HUDEP-2 (cell line): Measurements from ENCODE around the gene ADGRB3.
"Not testable (repeated sequence)": the region's sequence is repeated elsewhere in the genome, so short reads cannot be mapped to it uniquely, and the experiment has no call there.

Source experiments
- DNase-seq, 76 experiments: peaks; one replicate each; lab custom pipeline; 2025; ENCODE audit not compliant: unreplicated experiment in 76 of 76; lab: John Stamatoyannopoulos, UW

The ADGRB3 gene

GRCh38 chr6:69386426-69386825 is 751.3 kb downstream of the ADGRB3 start:
- no peak for DNase-seq

- DNase-seq = no peak
Measured at GRCh38 chr6:69390125-69390524, 755.0 kb downstream of the ADGRB3 start.

DNA sequence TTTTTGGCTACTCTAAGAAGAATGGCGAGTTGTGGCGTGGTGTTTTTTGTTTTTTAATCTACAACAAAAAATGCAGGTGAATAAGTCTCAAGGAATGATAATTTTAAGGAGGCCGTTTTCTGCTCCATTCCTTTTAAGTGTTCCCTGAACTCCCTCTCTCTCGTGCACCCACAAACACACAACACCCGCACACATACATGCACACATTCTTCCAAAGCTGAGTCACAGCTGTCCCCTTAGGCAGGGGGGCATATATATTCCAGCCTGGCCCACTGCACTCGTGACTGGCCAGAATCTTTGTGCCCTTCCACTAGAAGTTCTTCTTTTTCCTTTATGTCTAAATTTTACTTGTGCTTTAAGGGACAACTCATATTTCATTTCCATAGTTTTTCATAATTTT is 756.0 kb downstream of the ADGRB3 start:
- no peak for DNase-seq

- no peak for DNase-seq
Measured at GRCh38 chr6:69392745-69393144, 757.7 kb downstream of the ADGRB3 start.

- DNase-seq = no peak
Measured at GRCh38 chr6:69398311-69398710, 763.2 kb downstream of the ADGRB3 start.

DNA sequence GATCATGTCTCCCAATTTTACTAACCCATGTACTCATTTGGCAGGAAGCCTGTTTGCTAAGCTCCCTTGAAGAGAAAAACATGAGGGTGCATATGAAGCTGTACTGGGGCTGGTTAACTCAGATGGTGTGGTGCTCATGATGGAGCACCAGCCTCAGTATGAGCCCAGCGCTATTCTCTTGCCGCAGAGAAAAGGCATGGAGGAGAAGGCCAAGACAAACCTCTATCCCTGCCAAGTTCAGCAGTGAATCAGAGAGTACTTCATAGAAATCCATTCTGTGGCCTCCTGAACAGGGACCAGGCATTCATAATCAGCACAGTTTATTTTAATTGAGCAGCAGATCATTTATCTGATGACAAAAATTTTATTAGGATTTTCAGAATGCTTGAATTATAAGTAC is 763.6 kb downstream of the ADGRB3 start:
- DNase-seq = no peak

DNA sequence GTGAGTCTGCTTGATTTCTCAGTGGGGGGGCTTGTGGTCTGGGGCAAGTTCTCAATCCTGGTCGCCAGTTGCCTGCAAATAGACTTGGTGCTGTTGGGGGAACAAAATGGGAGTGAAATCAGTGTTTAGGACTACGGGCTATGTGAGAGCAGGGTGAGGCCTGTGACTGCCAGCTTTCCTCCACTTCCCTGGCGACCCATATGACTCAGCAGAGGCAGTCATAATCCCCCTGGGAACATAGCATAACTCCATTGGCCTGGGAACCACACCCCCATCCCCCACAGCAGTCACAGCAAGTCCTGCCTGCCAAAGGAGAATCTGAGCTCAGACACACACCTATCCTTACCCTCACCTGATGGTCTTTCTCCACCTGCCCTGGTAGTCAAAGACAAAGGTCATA is 773.8 kb downstream of the ADGRB3 start:
- DNase-seq = no peak

DNA sequence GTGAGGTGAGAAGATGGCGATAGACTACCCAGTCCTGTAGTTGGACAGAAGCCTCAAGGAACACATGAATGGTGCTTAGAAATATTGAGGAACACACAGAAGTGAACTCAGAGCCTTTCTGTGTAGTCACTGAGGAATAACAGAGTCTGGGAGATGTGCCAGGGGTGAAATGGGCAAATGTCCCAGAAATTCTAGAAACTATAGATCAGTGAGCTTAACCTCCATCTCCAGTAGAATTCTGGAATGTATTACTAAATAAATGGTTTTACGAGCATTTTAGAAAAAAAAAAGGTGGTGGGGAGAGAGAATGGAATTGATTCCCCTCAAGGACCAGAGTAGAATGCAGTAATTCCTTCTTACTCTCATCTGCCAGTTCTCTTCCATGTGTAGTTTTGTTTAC is 781.7 kb downstream of the ADGRB3 start:
- no peak for DNase-seq

DNA sequence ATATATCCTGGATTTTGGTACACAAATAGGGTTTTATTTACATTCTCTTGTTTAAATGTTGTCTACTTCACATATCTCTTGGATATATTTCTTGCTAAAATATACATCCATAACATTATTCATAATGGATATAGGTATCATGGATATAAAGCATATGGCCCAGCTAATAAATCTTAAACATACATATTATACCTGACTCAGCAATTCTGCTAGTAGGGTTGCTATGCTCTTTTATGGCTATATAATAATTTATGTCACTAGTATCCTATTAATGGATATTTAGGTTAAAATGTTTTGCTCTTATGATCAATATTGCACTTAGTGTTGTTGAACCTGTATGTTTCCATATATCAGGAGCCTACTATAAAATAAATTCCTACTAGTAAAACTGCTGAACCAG is 786.2 kb downstream of the ADGRB3 start:
- no peak for DNase-seq

GRCh38 chr6:69422020-69422419 is 786.9 kb downstream of the ADGRB3 start:
- no peak for DNase-seq

- DNase-seq = no peak
Measured at GRCh38 chr6:69422475-69422874, 787.4 kb downstream of the ADGRB3 start.

DNA sequence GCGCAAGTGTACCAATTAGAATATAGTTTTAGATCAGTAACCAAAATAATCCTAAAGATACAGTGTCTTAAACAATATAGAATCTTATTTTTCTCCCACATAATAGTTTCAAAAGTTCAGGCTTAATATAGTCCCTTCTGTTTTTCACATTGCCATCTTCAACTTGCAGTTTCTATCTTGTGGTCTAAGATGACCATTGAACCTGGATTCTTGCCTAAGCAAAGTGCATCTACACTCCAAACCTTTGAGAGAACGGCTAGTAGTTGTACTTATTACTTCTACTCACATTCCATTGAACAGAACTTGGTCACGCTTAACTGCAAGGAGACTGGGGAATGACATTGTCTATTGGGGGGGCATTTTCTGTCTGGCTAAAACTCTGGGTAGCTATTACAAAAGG is 788.7 kb downstream of the ADGRB3 start:
- DNase-seq = no peak

- DNase-seq = no peak
Measured at GRCh38 chr6:69424581-69424980, 789.5 kb downstream of the ADGRB3 start.

DNA sequence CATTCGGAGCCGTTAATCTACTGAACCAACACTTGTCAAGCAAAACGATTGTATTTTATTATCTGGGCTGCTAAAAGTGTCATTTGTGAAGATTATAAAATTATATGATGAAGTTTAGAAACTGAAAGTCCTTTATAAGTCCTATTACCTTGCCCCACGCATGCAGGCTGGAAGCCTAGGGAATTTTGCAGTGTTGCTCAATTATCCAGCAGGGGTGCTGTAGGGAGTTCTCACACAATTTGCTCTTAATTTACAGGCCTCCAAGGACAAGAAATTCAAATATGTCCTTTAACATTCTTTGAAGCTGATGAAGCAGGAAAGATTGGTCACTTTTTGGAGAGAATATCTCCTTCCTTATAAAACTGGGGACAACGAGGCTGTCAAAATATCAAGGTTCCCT is 792.8 kb downstream of the ADGRB3 start:
- no peak for DNase-seq

DNA sequence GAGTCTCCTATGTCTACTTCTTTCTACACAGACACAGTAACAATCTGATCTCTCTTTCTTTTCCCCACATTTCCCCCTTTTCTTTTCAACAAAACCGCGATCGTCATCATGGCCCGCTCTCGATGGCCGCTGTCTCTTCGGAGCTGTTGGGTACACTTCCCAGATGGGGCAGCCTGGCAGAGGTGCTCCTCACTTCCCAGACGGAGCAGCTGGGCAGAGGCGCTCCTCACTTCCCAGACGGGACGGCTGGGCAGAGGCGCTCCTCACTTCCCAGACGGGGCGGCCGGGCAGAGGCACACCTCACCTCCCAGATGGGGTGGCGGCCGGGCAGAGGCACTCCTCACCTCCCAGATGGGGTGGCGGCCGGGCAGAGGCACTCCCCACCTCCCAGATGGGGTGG is 797.1 kb downstream of the ADGRB3 start:
- DNase-seq = not testable (repeated sequence)

- DNase-seq = not testable (repeated sequence)
Measured at GRCh38 chr6:69433116-69433515, 798.0 kb downstream of the ADGRB3 start.

GRCh38 chr6:69438113-69438512 is 803.0 kb downstream of the ADGRB3 start:
- no peak for DNase-seq
